Measurements from ENCODE around the gene CEP295NL. TPM values are rescaled to one million over a fixed set of nuclear protein-coding genes. Genes with fewer than 3 reads are reported as not detected.

CEP295NL gene
- total RNA-seq, 1 donor from 2014 or later, result 1.3 TPM

DNA sequence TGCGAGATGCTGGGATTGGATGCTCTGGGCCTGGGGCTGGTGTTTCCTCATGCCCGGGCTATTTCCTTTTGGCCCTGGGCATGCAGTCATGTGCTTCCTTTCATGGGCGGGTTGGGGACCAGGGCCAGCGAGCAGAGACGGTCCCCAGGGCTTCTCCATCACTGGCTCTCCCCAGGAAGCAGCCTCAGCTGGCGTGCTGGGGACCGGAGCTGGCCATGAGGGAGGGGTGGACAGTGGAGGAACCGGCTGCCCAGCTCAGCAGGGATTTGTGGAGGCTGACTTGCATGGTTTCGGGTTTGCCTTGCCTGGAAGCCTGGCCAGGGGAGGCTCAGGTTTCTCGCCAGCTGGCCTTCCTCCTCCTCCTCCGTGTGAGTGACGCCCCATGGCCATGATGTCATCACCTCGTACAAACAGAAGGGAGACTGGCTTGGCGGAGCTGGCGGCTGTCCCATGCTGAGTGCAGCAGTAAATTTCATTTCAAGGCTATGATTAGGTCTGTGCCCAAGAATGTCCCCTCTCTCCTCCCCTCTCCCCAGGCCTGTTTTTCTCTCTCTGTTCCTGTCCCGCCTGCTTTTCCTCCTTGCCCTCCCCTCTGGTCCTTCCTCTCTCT, 31.1 kb upstream of the CEP295NL start:
- H3K36me3 Mint-ChIP-seq (ENCODE audit: low read depth), result no peaks in the 10 kb centered on the region
- no peaks in the 10 kb centered on the region for H3K27me3 Mint-ChIP-seq (ENCODE audit: low read depth)
- peak overlapping the region; percentile 70 for H3K4me3 Mint-ChIP-seq (ENCODE audit: unreplicated experiment)
- H3K4me1 Mint-ChIP-seq (ENCODE audit: low read depth), result peaks cover 46% of the 10 kb centered on the region
- H3K27ac Mint-ChIP-seq (ENCODE audit: unreplicated experiment), result peak overlapping the region; percentile 100
- H3K9me3 Mint-ChIP-seq (ENCODE audit: low read depth), result no peaks in the 10 kb centered on the region
- DNase-seq (ENCODE audit: low spot score), result peak; percentile 96
- TF ChIP-seq, protein P1, sequence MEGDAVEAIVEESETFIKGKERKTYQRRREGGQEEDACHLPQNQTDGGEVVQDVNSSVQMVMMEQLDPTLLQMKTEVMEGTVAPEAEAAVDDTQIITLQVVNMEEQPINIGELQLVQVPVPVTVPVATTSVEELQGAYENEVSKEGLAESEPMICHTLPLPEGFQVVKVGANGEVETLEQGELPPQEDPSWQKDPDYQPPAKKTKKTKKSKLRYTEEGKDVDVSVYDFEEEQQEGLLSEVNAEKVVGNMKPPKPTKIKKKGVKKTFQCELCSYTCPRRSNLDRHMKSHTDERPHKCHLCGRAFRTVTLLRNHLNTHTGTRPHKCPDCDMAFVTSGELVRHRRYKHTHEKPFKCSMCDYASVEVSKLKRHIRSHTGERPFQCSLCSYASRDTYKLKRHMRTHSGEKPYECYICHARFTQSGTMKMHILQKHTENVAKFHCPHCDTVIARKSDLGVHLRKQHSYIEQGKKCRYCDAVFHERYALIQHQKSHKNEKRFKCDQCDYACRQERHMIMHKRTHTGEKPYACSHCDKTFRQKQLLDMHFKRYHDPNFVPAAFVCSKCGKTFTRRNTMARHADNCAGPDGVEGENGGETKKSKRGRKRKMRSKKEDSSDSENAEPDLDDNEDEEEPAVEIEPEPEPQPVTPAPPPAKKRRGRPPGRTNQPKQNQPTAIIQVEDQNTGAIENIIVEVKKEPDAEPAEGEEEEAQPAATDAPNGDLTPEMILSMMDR (IDR thresholded peaks at IDR 0.05), result no peak

DNA sequence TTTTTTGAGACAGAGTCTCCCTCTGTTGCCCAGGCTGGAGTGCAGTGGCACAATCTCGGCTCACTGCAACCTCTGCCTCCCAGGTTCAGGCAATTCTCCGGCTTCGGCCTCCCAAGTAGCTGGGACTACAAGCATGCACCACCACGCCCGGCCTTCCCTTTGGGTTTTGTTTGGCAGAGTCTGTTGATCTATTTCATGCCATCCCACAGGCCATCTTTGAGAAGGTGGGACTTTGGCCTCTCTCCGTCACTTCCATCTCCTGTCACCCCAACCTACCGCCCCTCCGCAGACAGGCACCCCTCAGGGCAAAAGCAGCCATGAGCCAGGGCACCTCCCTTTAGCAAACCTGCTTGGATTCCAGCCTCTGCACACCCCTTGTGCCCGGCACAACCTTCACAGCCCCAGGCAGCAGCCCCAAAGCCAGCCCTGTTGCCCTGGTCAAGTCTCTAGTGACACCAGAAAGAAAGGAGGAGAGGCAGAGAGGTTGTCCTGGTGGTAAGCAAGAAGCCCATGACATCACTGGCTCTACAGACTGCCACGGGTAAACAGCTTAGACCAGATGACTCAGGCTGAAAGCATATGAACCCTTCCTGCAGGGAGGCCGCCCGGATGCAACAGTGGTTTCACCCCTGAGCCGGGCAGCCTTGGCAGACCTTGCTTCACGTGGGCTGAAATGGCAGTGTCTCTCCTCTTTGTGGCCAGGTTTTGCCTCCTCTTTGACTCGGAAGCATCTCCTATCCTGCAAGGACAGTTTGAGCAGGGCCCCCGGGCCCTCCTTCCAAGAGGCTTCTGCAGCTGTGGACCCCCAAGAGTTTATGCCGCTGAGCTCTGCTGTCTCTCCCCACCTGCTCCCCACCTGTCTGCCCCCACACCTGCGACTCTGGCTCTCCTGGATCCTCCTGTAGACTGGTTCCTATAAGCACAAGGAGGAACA, 30.3 kb upstream of the CEP295NL start:
- H3K4me3 Mint-ChIP-seq (ENCODE audit: unreplicated experiment), result peak overlapping the region; percentile 70
- H3K4me1 Mint-ChIP-seq (ENCODE audit: low read depth), result peaks cover 42% of the 10 kb centered on the region
- no peak for DNase-seq (ENCODE audit: low spot score)
- TF ChIP-seq, protein P1 (IDR thresholded peaks at IDR 0.05), result no peak
- H3K27me3 Mint-ChIP-seq (ENCODE audit: low read depth), result no peaks in the 10 kb centered on the region
- no peaks in the 10 kb centered on the region for H3K9me3 Mint-ChIP-seq (ENCODE audit: low read depth)
- peak overlapping the region; percentile 100 for H3K27ac Mint-ChIP-seq (ENCODE audit: unreplicated experiment)
- no peaks in the 10 kb centered on the region for H3K36me3 Mint-ChIP-seq (ENCODE audit: low read depth)

DNA sequence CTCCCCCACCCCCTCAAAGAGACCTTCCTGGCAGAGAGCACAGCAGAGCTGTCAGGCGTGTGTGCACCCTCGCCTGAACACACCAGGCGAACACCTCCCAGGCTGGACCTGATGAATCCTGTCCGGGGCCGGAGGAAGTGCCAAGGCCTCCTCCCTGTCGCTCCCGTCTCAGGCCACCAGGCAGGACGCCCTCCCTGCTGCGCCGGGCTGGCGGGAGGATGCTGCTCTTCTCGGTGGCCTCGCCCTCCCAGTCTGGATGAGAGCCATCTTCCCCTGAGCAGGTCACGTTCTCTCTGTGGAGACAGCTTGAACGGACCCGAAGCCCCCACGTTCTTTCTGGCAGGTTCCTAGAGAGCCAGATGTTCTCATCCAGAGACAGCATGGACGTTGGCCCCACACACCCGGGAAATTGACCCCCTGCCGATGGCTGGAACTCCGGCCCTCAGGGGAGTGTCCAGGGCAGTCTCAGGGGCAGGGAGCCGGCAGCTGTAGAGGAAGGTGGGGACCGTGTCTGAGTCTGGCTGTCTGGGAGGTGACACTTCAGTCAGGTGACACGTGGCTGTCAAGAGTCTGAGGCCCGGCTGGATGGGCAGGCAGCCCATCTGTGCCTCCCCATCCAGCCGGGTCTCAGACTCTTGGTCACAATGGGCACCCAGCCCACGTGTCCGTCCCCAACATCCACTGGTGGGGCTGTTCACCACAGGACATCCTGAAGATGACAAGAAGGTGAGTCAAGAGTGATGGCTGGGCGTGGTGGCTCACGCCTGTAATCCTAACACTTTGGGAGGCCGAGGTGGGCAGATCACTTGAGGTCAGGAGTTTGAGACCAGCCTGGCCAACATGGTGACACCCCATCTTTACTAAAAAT, 27.1 kb upstream of the CEP295NL start:
- Mint-ChIP-seq H3K27me3 (ENCODE audit: low read depth) (peaks cover 2% of the 10 kb centered on the region), H3K27ac (ENCODE audit: unreplicated experiment) (no peak overlapping the region), H3K4me1 (ENCODE audit: low read depth) (peaks cover 36% of the 10 kb centered on the region), H3K9me3 (ENCODE audit: low read depth) (no peaks in the 10 kb centered on the region), H3K36me3 (ENCODE audit: low read depth) (no peaks in the 10 kb centered on the region), H3K4me3 (ENCODE audit: unreplicated experiment) (no peak overlapping the region)
- TF ChIP-seq, protein P1 (IDR thresholded peaks at IDR 0.05), result no peak
- DNase-seq (ENCODE audit: low spot score), result no peak

DNA sequence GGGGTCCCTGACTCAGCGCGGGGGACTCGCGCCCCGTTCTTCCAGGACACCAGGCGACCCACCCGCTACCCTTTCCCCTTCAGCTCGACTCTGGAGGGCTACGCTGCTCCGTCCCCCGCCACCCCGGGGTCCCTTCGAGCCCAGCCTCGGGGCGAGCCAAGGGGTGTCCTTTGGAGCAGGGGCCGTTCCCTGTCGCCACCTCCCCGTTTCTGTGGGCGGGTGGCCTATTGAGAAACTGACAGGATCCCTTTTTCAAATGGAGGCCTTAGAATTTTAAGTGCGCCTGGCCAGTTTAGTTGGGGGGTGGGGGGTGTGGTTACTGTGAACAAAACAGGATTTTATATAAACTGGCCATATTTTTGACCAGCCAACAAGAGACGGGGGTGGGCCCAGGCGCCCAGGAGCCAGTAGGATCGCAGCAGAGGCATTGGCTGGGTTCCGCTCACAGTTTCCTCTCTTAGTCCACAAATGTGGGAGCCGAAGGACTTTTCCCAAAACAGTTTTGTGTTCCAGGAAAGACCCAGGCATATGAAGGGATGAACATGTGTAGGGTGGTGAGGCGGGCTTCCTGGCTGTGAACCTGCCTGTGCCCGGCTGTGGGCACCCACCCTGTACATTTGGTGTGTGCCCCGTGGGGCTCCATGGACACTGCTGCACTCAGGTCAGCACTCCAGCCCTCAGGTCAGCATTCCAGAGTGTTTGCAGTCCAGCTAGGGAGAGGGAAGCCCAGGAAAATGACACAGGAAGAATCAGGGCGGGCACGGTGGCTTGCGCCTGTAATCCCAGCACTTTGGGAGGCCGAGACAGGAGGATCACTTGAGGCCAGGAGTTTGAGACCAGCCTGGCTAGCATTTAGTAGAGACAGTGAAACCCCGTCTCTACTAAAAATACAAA, 22.9 kb upstream of the CEP295NL start:
- H3K4me1 Mint-ChIP-seq (ENCODE audit: low read depth), result peaks cover 42% of the 10 kb centered on the region
- TF ChIP-seq, protein P1 (IDR thresholded peaks at IDR 0.05), result no peak
- peaks cover 2% of the 10 kb centered on the region for H3K27me3 Mint-ChIP-seq (ENCODE audit: low read depth)
- no peaks in the 10 kb centered on the region for H3K9me3 Mint-ChIP-seq (ENCODE audit: low read depth)
- DNase-seq (ENCODE audit: low spot score), result no peak
- H3K4me3 Mint-ChIP-seq (ENCODE audit: unreplicated experiment), result peak overlapping the region; percentile 52
- H3K27ac Mint-ChIP-seq (ENCODE audit: unreplicated experiment), result peak overlapping the region; percentile 76
- no peaks in the 10 kb centered on the region for H3K36me3 Mint-ChIP-seq (ENCODE audit: low read depth)
